NCI-H460 (cell line): ENCODE data around the gene NAT9. TPM values are rescaled to one million over a fixed set of nuclear protein-coding genes. Genes with fewer than 3 reads are reported as not detected.
A peak's percentile ranks its signal among the peaks of the same experiment; 100 is the strongest.

Experiments used
- DNase-seq: peaks from one replicate; pipeline ENCODE4 v3.0.0-alpha.2; 2016; ENCODE audit warnings: low read depth; ENCODE audit errors: extremely low read depth
- total RNA-seq: library from RNA; depleted of rRNA; stranded (reverse); fragments of >200 nt; shearing (Covaris generic); gene quantifications from 2 replicates; pipeline ENCODE4 v1.2.3, GENCODE V29; 2014

NAT9 gene
- total RNA-seq, 1 experiment from 2014 or later = 33.8 TPM

DNA sequence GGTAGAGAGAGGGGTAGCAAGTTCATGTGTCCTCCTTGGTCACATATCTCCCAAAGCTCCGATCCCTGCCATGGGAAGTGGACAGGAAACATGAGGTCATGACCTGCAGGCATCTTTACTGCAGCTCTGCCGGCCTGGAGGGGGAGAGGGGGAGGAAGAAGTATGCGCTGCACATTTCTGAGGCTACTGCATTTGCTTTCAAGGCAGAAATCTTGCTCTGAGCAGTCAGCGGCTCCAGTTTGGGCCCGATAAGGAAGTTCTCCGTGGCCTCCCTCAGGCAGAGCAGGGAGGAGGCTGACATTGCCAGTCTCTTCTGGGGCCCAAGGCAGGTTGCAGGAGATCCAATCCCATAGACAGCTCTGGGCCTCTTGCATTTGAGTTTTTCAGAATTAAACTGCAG is 29.2 kb downstream of the NAT9 start:
- no peak for DNase-seq

GRCh38 chr17:74746376-74746775 is 29.8 kb downstream of the NAT9 start:
- no peak for DNase-seq

- DNase-seq = no peak
These were observed 30.5 kb downstream of the NAT9 start for GRCh38 chr17:74745548-74746177.

DNA sequence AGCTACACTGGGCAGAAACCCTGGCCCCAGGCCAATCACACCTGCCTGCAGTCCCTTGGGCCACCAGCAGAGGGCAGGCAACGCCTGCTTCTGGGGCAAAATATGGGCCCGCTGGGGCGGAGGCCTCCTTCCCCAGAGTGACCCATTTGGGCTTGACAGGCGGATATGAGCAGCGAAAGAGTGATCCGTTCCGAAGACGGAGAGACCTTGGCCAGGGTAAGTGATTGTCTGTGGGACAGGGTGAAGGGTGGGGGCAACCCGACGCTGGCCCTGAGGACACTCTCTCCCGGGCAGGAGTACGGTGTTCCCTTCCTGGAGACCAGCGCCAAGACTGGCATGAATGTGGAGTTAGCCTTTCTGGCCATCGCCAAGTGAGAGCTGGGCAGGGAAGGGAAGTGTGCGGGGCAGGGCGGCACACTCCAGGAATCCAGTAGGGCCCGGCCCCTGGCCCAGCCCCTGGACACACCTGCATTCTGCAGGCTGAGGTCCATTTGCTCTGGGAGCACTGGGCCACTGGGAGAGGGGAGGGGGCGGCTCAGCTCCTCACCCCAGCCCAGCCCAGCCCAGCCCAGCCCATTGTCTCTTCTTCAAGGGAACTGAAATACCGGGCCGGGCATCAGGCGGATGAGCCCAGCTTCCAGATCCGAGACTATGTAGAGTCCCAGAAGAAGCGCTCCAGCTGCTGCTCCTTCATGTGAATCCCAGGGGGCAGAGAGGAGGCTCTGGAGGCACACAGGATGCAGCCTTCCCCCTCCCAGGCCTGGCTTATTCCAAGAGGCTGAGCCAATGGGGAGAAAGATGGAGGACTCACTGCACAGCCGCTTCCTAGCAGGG is 31.2 kb downstream of the NAT9 start:
- peak; percentile 73 for DNase-seq

GRCh38 chr17:74744349-74744713 is 31.8 kb downstream of the NAT9 start:
- no peak for DNase-seq

DNA sequence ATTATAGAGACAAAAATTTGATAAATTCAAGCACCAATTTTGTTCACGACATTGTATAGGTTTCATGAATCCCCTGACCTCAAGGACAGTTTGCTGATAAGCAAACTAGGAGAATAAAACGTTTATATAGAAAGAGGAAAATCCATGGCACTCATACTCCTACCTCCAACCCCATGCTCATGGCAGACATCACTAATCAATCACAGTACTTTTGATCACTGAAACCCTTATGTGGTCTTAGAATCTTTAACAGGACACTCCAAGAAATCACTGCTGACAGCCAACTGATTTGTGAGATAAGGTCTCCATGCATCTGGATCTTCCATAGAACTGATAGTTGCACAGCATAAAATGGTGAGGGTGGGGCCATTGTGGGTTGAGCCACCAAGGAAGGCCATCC is 32.4 kb downstream of the NAT9 start:
- DNase-seq = no peak

- no peak for DNase-seq
These were observed 33.1 kb downstream of the NAT9 start for GRCh38 chr17:74742978-74743545.

GRCh38 chr17:74742153-74742515 is 34.0 kb downstream of the NAT9 start:
- no peak for DNase-seq

GRCh38 chr17:74740641-74741387 is 35.3 kb downstream of the NAT9 start:
- no peak for DNase-seq

DNA sequence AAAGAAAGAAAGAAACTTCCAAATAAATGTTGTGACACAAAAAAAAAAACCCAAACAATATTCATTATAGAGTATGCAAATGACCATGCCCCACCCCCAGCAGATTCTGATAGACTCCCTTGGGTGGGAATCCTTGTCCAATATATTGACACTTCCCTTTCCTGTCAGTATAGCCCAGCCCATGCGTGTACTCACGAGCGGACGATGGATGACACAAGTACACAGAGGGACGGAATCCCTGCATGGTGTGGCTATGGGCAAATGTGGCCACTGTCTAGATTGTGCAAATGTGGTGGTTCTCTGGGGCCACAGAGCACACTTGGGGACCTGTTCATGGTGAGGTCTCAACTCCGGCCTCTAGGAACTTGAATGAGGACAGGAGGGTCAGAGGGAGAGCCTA is 36.0 kb downstream of the NAT9 start:
- no peak for DNase-seq

GRCh38 chr17:74739227-74739831 is 36.8 kb downstream of the NAT9 start:
- no peak for DNase-seq

GRCh38 chr17:74738051-74738996 is 37.8 kb downstream of the NAT9 start:
- DNase-seq = no peak

- no peak for DNase-seq
These were observed 38.7 kb downstream of the NAT9 start for GRCh38 chr17:74737299-74738050.

DNA sequence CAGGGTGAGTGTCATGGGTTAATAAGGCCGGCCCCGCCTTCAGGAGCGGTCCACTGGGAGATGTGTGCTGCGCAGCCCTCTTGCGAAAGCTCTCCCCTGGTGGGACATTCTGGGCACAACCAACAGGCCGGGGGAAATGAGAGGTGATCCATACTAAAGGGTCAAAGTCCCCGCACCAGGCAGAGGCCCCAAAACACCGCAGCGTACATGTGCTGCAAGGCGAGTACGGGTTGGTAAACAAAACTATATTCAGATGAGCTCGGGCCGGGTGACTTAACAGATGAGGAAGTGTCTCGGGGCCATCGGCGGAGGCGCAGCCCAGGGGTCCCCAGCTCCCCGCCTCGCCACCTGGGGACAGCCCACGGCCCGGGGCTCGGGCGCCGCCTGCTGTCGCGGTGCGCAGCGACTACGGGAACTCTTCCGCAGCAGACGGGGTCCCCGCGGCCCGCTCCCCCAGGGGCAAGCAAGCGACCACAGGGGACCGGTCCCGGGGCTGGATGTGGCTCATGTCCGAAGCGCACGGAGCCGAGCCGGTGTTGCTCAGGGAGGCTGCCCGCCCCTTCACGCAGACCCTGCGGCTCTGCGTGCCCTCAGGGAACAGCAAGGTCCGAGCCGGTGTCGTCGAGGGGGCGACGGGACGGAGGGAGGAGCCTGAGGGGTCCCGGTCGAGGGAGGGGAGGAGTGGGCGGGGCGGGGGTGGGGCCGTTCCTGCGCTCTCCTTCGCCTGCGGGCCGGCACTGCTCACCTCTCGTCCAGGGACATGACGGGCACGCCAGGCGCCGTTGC is 39.4 kb downstream of the NAT9 start, which contains the start of gene RAB37:
Gene RAB37, plus strand, starts transcription at position 744 of the 786 bp plus-strand sequence. Its CDS starts 17 bp downstream, at position 761.
- DNase-seq = no peak

GRCh38 chr17:74734256-74734655 is 41.9 kb downstream of the NAT9 start:
- no peak for DNase-seq

DNA sequence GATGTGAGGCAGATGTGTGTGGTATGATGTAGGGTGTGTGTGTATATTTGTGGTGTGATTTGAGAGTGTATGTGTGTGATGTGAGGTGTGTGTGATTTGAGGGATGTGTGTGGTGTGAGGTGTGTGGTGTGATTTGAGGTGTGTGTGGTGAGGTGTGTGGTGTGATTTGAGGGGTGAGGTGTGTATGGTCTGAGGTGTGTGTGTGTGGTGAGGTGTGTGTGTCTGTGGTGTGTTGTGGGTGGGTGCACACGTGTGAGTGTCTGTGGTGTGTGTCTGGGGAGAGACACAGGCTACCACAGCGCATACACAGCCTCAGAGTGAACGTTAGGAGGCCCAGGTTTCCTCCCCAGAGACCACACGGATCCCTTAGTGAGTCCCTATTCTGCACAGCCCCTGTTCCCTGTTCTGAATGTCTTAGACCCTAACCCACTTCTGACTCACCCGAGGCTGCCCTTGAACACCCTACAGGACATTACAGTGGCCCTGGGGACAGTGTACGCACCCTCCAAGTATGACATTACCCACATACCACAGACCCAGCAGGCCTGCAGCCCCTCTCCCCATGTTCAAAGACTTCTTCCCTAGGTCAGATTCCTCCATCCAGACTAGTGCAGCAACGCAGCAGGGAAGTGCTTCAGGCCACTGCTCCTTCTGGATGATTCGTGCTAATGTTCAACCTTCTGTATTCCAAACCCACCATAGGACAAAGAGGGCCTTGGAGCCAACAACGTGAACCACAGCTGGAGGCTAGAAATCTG is 42.6 kb downstream of the NAT9 start:
- no peak for DNase-seq
